ENCODE results near the gene MARCHF9.

MARCHF9 gene

GRCh38 chr12:57730336-57731067, 24.4 kb upstream of the MARCHF9 start:
- Mint-ChIP-seq H3K4me3 (no peak overlapping the region), H3K27ac (peak overlapping the region; percentile 41), H3K9me3 (no peaks in the 10 kb centered on the region), H3K36me3 (peaks cover 84% of the 10 kb centered on the region), H3K4me1 (peaks cover 23% of the 10 kb centered on the region)
- ATAC-seq, result no peak
- no peak for DNase-seq (ENCODE audit: low spot score in 2 of 2)

- ATAC-seq, result no peak
- H3K9me3 Mint-ChIP-seq, result no peaks in the 10 kb centered on the region
- H3K4me1 Mint-ChIP-seq, result peaks cover 19% of the 10 kb centered on the region
- H3K36me3 Mint-ChIP-seq, result peaks cover 82% of the 10 kb centered on the region
- no peak for DNase-seq (ENCODE audit: low spot score in 2 of 2)
- H3K4me3 Mint-ChIP-seq, result no peak overlapping the region
- H3K27ac Mint-ChIP-seq, result peak overlapping the region; percentile 37
Measured at GRCh38 chr12:57731411-57732080, 23.4 kb upstream of the MARCHF9 start.

- Mint-ChIP-seq H3K27ac (peak overlapping the region; percentile 20), H3K36me3 (peaks cover 84% of the 10 kb centered on the region), H3K9me3 (no peaks in the 10 kb centered on the region)
Measured at GRCh38 chr12:57732270-57732669, 22.6 kb upstream of the MARCHF9 start.

GRCh38 chr12:57732726-57733593, 21.9 kb upstream of the MARCHF9 start:
- Mint-ChIP-seq H3K36me3 (peaks cover 78% of the 10 kb centered on the region), H3K27ac (peak overlapping the region; percentile 20), H3K4me3 (no peak overlapping the region), H3K4me1 (peaks cover 21% of the 10 kb centered on the region), H3K9me3 (no peaks in the 10 kb centered on the region)
- no peak for DNase-seq (ENCODE audit: low spot score in 2 of 2)
- no peak for ATAC-seq

More at GRCh38 chr12:57732270-57732669, 22.6 kb upstream of the MARCHF9 start:
- no peak for DNase-seq (ENCODE audit: low spot score in 2 of 2)
- no peak for ATAC-seq
- H3K4me3 Mint-ChIP-seq, result no peak overlapping the region
- H3K4me1 Mint-ChIP-seq, result peaks cover 25% of the 10 kb centered on the region

GRCh38 chr12:57733928-57734327, 21.0 kb upstream of the MARCHF9 start:
- ATAC-seq (no peak), DNase-seq (ENCODE audit: low spot score in 2 of 2) (no peak)
- no peak overlapping the region for H3K4me3 Mint-ChIP-seq
- no peaks in the 10 kb centered on the region for H3K9me3 Mint-ChIP-seq
- peaks cover 68% of the 10 kb centered on the region for H3K36me3 Mint-ChIP-seq
- peaks cover 21% of the 10 kb centered on the region for H3K4me1 Mint-ChIP-seq
- peak overlapping the region; percentile 26 for H3K27ac Mint-ChIP-seq

GRCh38 chr12:57734591-57734990, 20.3 kb upstream of the MARCHF9 start:
- no peak for ATAC-seq
- H3K27ac Mint-ChIP-seq, result peak overlapping the region; percentile 26

GRCh38 chr12:57735198-57735855, 19.6 kb upstream of the MARCHF9 start:
- no peak for DNase-seq (ENCODE audit: low spot score in 2 of 2)
- Mint-ChIP-seq H3K36me3 (peaks cover 64% of the 10 kb centered on the region), H3K4me1 (peaks cover 35% of the 10 kb centered on the region), H3K27ac (peak overlapping the region; percentile 26), H3K4me3 (no peak overlapping the region), H3K9me3 (no peaks in the 10 kb centered on the region)
- ATAC-seq, result no peak

More at GRCh38 chr12:57734591-57734990, 20.3 kb upstream of the MARCHF9 start:
- H3K4me1 Mint-ChIP-seq, result peaks cover 28% of the 10 kb centered on the region
- H3K36me3 Mint-ChIP-seq, result peaks cover 68% of the 10 kb centered on the region
- no peaks in the 10 kb centered on the region for H3K9me3 Mint-ChIP-seq
- DNase-seq (ENCODE audit: low spot score in 2 of 2), result no peak
- H3K4me3 Mint-ChIP-seq, result no peak overlapping the region

- H3K9me3 Mint-ChIP-seq, result no peaks in the 10 kb centered on the region
- peaks cover 43% of the 10 kb centered on the region for H3K4me1 Mint-ChIP-seq
- DNase-seq (ENCODE audit: low spot score in 2 of 2) (no peak), ATAC-seq (no peak)
- peak overlapping the region; percentile 64 for H3K27ac Mint-ChIP-seq
- H3K4me3 Mint-ChIP-seq, result no peak overlapping the region
- H3K36me3 Mint-ChIP-seq, result peaks cover 61% of the 10 kb centered on the region
Measured at GRCh38 chr12:57735952-57736740, 18.8 kb upstream of the MARCHF9 start.

GRCh38 chr12:57736741-57737466, 18.0 kb upstream of the MARCHF9 start:
- Mint-ChIP-seq H3K9me3 (no peaks in the 10 kb centered on the region), H3K36me3 (peaks cover 55% of the 10 kb centered on the region), H3K4me1 (peaks cover 51% of the 10 kb centered on the region), H3K4me3 (no peak overlapping the region), H3K27ac (peak overlapping the region; percentile 64)
- ATAC-seq (no peak), DNase-seq (ENCODE audit: low spot score in 2 of 2) (no peak)

- ATAC-seq (no peak), DNase-seq (ENCODE audit: low spot score in 2 of 2) (no peak)
- Mint-ChIP-seq H3K36me3 (peaks cover 46% of the 10 kb centered on the region), H3K9me3 (no peaks in the 10 kb centered on the region), H3K4me1 (peaks cover 57% of the 10 kb centered on the region), H3K27ac (no peak overlapping the region), H3K4me3 (no peak overlapping the region)
Measured at GRCh38 chr12:57737467-57738460, 17.1 kb upstream of the MARCHF9 start.

GRCh38 chr12:57738661-57739237, 16.2 kb upstream of the MARCHF9 start, which contains the start of gene AGAP2:
AGAP2 (minus strand) TSS chr12:57738742; CDS start chr12:57738246, 496 bp downstream.
- peaks cover 57% of the 10 kb centered on the region for H3K4me1 Mint-ChIP-seq
- H3K4me3 Mint-ChIP-seq, result peak within 1 kb of the TSS; percentile 81
- ATAC-seq, result no peak
- peak within 1 kb of the TSS; percentile 93 for H3K27ac Mint-ChIP-seq
- no peak for DNase-seq (ENCODE audit: low spot score in 2 of 2)
- no peaks in the 10 kb centered on the region for H3K9me3 Mint-ChIP-seq
- H3K36me3 Mint-ChIP-seq, result peaks cover 42% of the 10 kb centered on the region

- H3K9me3 Mint-ChIP-seq, result no peaks in the 10 kb centered on the region
- DNase-seq (ENCODE audit: low spot score in 2 of 2) (no peak), ATAC-seq (no peak)
- H3K36me3 Mint-ChIP-seq, result peaks cover 41% of the 10 kb centered on the region
- H3K4me1 Mint-ChIP-seq, result peaks cover 61% of the 10 kb centered on the region
- peak overlapping the region; percentile 93 for H3K27ac Mint-ChIP-seq
- H3K4me3 Mint-ChIP-seq, result peak overlapping the region; percentile 81
Measured at GRCh38 chr12:57739387-57739786, 15.5 kb upstream of the MARCHF9 start.
